HG03442 (cell line): ENCODE measurements around the gene NHLRC4.

ENCODE experiments used
- ATAC-seq: cut with Tn5 transposase; IDR thresholded peaks from one replicate; pipeline ENCODE4 v1.9.1; 2021; ENCODE audit warnings: mild to moderate bottlenecking, moderate library complexity; ENCODE audit not compliant: unreplicated experiment

Gene NHLRC4

GRCh38 chr16:566475-567372, at the start of gene NHLRC4:
Gene NHLRC4 (plus strand): TSS chr16:567005. CDS start chr16:568048, 1,043 bp downstream.
- ATAC-seq, result no peak

GRCh38 chr16:518858-519257, 47.9 kb upstream of the NHLRC4 start:
- no peak for ATAC-seq

GRCh38 chr16:519425-519824, 47.4 kb upstream of the NHLRC4 start:
- no peak for ATAC-seq

DNA sequence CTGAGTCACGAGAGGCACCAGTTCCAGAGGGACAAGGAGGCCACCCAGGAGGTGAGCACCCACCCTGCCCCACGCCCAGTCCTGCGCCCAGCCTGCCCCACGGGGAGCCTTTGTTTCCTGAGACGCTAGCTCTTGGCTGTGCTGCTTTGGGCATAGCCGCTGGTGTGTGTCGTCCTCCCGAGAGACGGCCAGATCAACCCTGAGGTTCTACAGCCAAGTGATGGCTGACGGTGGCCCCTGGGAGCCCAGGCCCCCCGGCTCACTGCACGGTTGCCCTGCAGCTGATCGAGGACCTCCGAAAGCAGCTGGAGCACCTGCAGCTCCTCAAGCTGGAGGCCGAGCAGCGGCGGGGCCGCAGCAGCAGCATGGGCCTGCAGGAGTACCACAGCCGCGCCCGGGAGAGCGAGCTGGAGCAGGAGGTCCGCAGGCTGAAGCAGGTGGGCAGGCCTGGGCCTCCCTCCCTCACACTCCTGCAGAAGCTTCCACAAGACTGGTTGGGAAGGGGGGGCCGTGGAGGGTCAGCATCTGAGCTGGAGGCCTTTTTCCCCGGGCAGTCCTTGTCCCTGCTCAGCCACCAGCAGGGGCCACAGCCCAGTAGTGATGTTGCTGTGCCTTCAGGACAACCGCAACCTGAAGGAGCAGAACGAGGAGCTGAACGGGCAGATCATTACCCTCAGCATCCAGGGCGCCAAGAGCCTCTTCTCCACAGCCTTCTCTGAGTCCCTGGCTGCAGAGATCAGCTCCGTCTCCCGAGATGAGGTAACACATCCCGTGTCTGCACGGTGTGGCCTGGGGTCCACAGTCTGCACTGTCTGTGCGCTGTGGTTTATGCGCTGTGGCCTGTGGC, 46.7 kb upstream of the NHLRC4 start:
- no peak for ATAC-seq

GRCh38 chr16:520847-521246, 46.0 kb upstream of the NHLRC4 start:
- ATAC-seq, result no peak

GRCh38 chr16:521381-522210, 45.2 kb upstream of the NHLRC4 start:
- ATAC-seq, result no peak

DNA sequence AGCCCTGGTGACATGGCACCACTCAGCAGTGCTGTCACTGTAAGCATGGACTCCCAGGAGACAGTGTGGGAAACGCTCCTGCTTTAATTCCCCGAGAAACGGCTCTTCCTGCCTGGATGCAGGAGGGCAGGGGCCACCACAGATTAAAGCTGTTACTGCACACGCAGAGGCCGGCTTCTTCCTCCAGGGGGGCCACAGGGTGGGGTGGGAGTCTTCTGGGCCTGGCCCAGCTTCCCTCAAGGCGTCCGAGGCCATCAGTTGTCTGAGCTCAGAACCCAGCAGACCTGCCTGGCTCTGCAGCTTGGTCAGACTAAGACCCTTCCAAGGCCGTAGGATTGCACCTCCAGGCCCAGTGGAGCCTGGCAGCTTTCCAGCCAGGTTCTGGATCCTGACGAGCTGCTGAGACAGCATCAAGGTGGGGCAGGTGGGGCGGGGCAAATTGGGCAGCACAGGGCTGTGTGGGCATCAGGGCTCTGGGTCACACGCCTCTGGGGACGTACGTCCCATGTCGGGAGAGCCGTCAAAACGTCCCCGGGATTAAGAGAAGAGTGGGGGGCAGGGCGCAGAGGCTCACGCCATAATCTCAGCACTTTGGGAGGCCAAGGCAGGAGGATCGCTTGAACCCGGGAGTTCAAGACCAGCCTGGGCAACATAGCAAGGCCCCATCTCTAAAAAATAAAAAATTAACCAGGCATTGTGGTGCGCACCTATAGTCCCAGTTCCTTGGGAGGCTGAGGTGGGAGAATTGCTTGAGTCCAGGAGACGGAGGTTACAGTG, 44.3 kb upstream of the NHLRC4 start:
- ATAC-seq, result no peak

DNA sequence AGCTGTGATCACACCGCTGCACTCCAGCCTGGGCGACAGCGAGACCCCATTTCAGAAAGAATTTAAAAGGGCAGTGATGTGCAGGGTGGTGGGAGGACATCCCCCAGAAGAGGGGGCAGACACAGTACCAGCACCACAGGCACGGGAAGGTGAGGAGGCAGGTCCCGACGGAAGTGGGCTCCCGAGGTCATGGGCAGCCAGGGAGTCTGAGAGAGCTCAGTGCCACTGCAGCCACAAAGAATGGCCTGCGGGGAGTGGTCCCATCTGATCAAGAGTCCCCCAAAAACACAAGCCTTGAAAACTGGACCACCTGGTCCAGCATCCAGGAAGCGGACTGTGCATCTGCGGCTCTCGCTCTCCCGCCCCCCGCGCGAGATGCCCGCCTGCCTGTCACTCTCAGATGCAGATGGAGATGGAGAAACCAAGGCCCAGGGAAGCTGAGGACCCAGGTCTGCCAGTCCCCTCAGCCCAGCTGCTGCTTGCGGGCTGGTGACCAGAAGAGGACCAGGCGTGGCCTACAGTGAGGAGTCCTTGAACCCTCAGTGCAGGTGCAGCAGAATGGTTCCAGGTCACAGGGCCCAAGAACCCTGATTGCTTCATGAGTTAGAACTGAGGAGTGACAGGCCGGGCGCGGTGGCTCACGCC, 43.6 kb upstream of the NHLRC4 start:
- ATAC-seq, result no peak

DNA sequence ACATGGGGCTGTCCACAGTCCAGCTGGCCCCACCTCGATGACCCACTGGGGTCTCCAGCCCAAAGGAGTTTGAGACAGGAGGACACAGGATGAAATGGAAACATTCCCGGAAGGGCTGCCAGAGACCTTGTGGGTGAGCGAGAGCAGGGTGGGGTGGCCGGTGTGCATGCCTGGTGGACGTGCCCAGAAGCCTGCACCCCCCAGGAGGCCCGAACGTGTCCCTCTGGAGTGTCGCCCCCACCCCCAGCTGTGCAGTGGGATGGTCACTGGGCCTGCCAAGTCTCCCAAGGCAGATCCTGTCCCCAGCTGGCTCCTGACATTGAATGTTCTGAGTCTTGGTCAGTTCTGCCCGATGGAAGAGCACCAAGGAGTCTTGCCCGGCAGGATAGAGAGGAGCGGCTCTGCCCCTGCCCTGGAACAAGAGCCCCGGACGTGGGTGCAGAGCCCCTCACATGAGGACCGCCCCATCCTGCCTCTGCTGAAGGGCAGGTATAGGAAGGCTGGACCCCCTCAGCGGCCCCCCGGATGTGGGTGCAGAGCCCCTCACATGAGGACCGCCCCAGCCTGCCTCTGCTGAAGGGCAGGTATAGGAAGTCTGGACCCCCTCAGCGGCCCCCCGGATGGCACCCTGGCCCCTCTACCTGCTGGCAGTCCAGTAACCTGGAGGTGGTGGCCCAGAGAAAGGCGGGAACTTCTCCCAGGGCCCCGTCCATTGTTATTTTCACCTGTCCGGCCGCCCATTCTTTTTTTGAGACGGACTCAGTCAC, 42.3 kb upstream of the NHLRC4 start:
- ATAC-seq, result no peak

- no peak for ATAC-seq
Observed at GRCh38 chr16:525123-525519, 41.7 kb upstream of the NHLRC4 start.

DNA sequence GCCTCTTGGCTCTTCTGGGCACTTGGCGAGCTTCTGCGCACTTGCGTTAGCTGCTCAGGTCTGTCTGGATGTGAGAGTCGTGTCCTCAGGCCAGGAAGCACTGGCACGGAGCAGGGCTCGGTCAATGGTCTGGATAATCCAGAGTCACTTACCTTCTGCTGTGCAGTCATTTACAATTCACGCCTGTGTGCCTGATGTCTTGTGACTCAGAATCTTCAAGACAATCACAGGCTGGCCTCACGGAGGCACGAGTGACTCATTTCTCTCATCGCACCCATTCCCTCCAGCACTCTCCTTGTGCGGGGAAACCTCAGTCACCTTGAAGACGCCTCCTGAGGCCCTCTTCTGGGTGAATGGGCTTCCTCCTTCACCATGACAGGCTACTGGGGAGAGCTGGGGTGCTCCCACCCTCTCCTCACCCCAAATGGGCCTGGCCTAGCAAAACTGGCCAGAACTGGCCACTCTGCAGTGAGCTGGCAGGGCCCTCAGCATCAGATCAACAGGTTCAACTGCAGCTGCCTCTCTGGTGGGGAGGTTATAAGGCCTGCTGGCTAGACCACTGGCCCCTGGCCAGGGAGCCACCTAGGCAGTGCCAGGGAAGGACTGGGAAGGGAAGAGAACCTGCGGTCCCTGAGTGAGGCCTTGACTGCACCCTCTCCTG, 41.2 kb upstream of the NHLRC4 start:
- ATAC-seq, result no peak

DNA sequence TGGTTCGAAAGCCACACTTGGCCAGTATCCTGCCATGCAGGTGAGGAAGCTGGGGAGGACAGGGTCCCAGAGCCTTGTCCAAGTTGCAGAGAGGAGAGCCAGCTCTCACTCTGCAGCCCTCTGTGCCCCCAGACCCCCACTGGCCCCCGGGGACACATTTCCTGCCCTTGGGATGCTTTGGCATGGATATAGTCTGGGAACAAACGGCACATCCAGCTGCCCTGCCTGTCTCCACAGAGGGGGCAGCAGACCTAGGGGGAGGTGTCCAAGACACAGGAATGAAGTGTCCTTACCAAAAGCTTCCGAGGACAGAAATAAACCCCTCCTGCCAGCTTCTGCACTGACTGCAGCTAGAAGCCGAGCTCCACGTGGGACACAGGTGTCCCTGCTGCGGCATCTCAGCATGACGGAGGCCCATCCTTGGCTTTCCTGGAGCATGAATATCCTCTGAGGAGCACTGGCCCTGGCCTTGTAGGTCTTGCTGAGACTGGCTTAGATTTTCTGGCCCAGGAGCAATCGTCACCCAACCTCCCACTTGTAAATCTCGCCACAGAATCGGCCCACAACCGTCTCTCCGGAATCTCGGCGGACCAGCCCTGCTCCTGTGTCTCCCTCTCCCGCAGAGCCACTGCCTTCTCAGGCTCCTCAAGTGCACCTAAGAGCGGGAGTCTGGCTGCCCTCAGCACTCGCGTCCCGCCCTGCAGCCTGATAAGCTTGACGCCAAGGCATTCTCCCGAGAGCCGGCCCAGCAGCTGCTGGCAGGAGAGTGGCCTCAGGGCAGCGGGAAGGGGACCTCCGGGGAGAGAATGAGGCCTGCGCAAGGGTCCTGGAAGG, 40.4 kb upstream of the NHLRC4 start:
- no peak for ATAC-seq

- ATAC-seq, result peak; percentile 61
Observed at GRCh38 chr16:527015-527903, 39.5 kb upstream of the NHLRC4 start, which contains the start of gene CAPN15. Gene CAPN15 (plus strand): TSS chr16:527712. CDS start chr16:546839, 19,127 bp downstream.

GRCh38 chr16:528111-529011, 38.4 kb upstream of the NHLRC4 start:
- ATAC-seq, result peak; percentile 10

DNA sequence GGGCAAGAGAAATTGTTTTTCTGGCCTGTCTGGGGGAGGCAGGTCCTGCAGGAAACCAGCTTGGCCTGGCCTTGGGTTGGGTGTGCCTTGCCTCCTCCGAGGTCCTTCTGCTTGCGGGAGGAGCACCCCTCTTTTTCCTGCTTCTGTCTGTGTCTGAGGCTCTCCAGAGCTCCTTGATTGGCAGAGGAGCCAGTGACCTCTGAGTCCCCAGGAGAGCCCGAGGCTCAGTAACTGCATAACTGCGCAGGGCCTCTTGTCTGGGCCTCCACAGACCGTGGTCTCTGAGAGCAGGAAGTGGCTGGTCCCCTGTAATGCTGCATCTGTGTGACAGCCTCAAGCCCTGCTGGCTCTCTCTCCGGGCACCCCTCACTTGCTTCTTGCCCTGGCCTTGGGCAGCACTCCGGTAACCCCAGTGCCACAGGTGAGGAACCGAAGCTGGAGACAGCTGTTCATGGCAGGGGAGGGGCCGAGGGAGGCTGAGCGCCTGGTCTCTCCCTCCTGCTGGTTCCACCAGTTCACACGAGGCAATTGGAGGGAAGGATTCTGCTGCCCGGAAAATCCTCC, 37.7 kb upstream of the NHLRC4 start:
- no peak for ATAC-seq
